T-cell (primary cell): ENCODE results near the gene CD70. TPM values are rescaled to one million over a fixed set of nuclear protein-coding genes. Genes with fewer than 3 reads are reported as not detected.
"Not testable (repeated sequence)": the region's sequence is repeated elsewhere in the genome, so short reads cannot be mapped to it uniquely, and the experiment has no call there.

ENCODE experiments used
- ATAC-seq, 4 experiments: fragments of 200-7000 bp in 3 of 4; fragments of 150-1000 bp in 1 of 4; cut with Tn5 transposase; replicated peaks in 1 of 4; 1 replicate in 3 of 4; 2 replicates in 1 of 4; pipeline ENCODE4 v1.10.0; 2021; ENCODE audit warnings: moderate library complexity in 3 of 4, mild to moderate bottlenecking in 2 of 4, moderate number of reproducible peaks in 1 of 4
- CTCF ChIA-PET, 2 donors: fragments of 300-600 bp; sonication (Branson Sonifier 250); formaldehyde crosslinking; loops; one replicate each; lab custom pipeline; 2022; ENCODE audit warnings: antibody characterized with exemption in 2 of 2; lab: Charles Lee
- POLR2A ChIA-PET, 2 donors: fragments of 300-600 bp; sonication (Branson Sonifier 250); formaldehyde crosslinking; loops; one replicate each; lab custom pipeline; 2022; ENCODE audit warnings: antibody characterized with exemption in 2 of 2; lab: Charles Lee
- DNase-seq, 35 experiments: peaks; one replicate each; pipeline versions ENCODE4 v3.0.0 to v3.0.0-alpha.2; 2013 to 2023
- H3K27ac ChIP-seq: one replicate; pipeline ENCODE4 v1.5.1; 2013; ENCODE audit warnings: low read length
- H3K27me3 ChIP-seq, 2 experiments: replicated peaks in 1 of 2; 1 replicate in 1 of 2; 2 replicates in 1 of 2; pipeline versions ENCODE4 v1.6.1 to v1.7.0; 2013; ENCODE audit warnings: low read length in 1 of 2, mixed read lengths in 1 of 2; ENCODE audit not compliant: control insufficient read depth in 2 of 2, insufficient read depth in 2 of 2; ENCODE audit errors: extremely low read depth in 1 of 2
- H3K36me3 ChIP-seq, 2 donors: 1 replicate in 1 of 2; 2 replicates in 1 of 2; pipeline versions ENCODE4 v1.6.1 to v1.7.0; 2013; ENCODE audit warnings: low read length in 1 of 2; ENCODE audit not compliant: control insufficient read depth in 2 of 2, insufficient read depth in 1 of 2; ENCODE audit errors: extremely low read depth in 1 of 2
- H3K4me1 ChIP-seq, 2 experiments: 1 replicate in 1 of 2; 2 replicates in 1 of 2; pipeline versions ENCODE4 v1.6.1 to v1.7.0; 2013; ENCODE audit warnings: low read length in 2 of 2, mixed read lengths in 1 of 2; ENCODE audit not compliant: insufficient read depth in 2 of 2, control insufficient read depth in 1 of 2; ENCODE audit errors: extremely low read depth in 1 of 2
- H3K4me3 ChIP-seq, 2 donors: 1 replicate in 1 of 2; 2 replicates in 1 of 2; pipeline versions ENCODE4 v1.5.1 to v1.7.0; 2013; ENCODE audit warnings: mild to moderate bottlenecking in 2 of 2, low read length in 1 of 2, moderate library complexity in 1 of 2; ENCODE audit not compliant: control insufficient read depth in 1 of 2; ENCODE audit errors: extremely low read depth in 1 of 2
- H3K9me3 ChIP-seq: 2 replicates; pipeline ENCODE4 v1.7.0; 2013
- H3K27ac Mint-ChIP-seq, 2 donors: one replicate each; pipeline ENCODE4 v1.8.0; 2020 to 2021; ENCODE audit warnings: mild to moderate bottlenecking in 2 of 2, mixed read lengths in 2 of 2
- H3K27me3 Mint-ChIP-seq, 2 donors: one replicate each; pipeline ENCODE4 v1.8.0; 2021 to 2022; ENCODE audit warnings: mixed read lengths in 2 of 2
- H3K36me3 Mint-ChIP-seq: one replicate; pipeline ENCODE4 v1.8.0; 2021; ENCODE audit warnings: mixed read lengths
- H3K4me1 Mint-ChIP-seq, 3 donors: one replicate each; pipeline ENCODE4 v1.8.0; 2020 to 2022; ENCODE audit warnings: mixed read lengths in 3 of 3, mild to moderate bottlenecking in 1 of 3
- H3K4me3 Mint-ChIP-seq, 3 donors: one replicate each; pipeline ENCODE4 v1.8.0; 2020 to 2022; ENCODE audit warnings: mild to moderate bottlenecking in 3 of 3, mixed read lengths in 3 of 3, moderate library complexity in 3 of 3
- H3K9me3 Mint-ChIP-seq, 3 donors: one replicate each; pipeline ENCODE4 v1.8.0; 2020 to 2022; ENCODE audit warnings: mixed read lengths in 3 of 3
- WGBS: methylation state at CpG from one replicate; pipeline ENCODE4 v1.1.5; 2013; ENCODE audit warnings: missing lambda C conversion rate; ENCODE audit not compliant: insufficient coverage; 5-methylcytosine and 5-hydroxymethylcytosine counted together
- total RNA-seq, 35 experiments: library from RNA in 6 of 35; stranded (reverse) in 6 of 35; fragments of 120-200 nt in 1 of 35; gene quantifications; one replicate each; pipeline versions ENCODE4 v1.2.1 to v1.2.4 and lab custom pipeline; 2013 to 2026

Gene CD70
- total RNA-seq, 5 donors from 2014 or later (not counting 1 experiment from before 2014, with no cell fraction given) = 1.9 to 4.3 (median 2.0) TPM

DNA sequence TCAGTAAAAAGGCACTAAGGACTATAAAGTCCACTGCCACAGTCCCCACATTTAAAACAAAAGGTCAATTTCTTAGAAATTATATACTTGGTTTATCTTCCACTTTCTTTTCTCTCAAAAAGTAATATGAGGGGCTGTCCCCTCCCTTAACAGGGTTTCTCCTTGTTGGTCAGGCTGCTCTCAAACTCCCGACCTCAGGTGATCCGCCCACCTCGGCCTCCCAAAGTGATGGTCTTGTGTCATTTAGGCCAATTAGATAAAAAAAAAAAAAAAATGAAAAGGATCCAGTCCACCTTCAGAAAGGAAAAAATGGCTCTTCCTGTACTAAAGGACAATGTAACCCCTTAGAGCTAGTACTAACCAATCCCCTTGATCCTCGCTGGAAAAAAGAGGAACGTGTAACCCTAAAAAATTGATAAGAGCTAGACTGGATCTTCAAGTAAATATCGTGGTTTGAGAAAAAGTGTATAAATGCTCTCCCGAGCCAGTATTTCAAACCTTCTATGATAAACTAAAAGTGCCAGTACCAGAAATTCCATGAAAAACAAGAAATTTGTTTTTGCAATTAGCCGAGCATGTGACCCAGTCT, 9.0 kb upstream of the CD70 start:
- ChIA-PET POLR2A (interaction anchor here in 1 of 2 donors (0.7 kb wide), 1 partner anchor 53 kb away, joined by 4 read pairs; no protein-coding TSS in a partner anchor), CTCF (interaction anchor here in 1 of 2 donors (0.7 kb wide), 1 partner anchor 634 kb away, joined by 3 read pairs; no protein-coding TSS in a partner anchor)
- Histone ChIP-seq H3K9me3 (no peaks in the 10 kb centered on the region), H3K27ac (no peak overlapping the region), H3K36me3 (no peaks in the 10 kb centered on the region), H3K4me1 (peaks cover 0 to 26% of the 10 kb centered on the region in 2 experiments), H3K27me3 (peaks cover 0 to 7% of the 10 kb centered on the region in 2 experiments), H3K4me3 (no peak overlapping the region)
- H3K4me3 Mint-ChIP-seq = no peak overlapping the region
- DNase-seq (no peak), ATAC-seq (no peak)
- H3K9me3 Mint-ChIP-seq = no peaks in the 10 kb centered on the region
- no peaks in the 10 kb centered on the region for H3K36me3 Mint-ChIP-seq
- H3K27ac Mint-ChIP-seq = no peak overlapping the region
- peaks cover 4 to 11% of the 10 kb centered on the region in 2 donors for H3K27me3 Mint-ChIP-seq
- WGBS = no CpG with 5 or more reads among the region's 8 CpGs
- H3K4me1 Mint-ChIP-seq = peaks cover 20 to 37% (median 20%) of the 10 kb centered on the region in 3 donors

DNA sequence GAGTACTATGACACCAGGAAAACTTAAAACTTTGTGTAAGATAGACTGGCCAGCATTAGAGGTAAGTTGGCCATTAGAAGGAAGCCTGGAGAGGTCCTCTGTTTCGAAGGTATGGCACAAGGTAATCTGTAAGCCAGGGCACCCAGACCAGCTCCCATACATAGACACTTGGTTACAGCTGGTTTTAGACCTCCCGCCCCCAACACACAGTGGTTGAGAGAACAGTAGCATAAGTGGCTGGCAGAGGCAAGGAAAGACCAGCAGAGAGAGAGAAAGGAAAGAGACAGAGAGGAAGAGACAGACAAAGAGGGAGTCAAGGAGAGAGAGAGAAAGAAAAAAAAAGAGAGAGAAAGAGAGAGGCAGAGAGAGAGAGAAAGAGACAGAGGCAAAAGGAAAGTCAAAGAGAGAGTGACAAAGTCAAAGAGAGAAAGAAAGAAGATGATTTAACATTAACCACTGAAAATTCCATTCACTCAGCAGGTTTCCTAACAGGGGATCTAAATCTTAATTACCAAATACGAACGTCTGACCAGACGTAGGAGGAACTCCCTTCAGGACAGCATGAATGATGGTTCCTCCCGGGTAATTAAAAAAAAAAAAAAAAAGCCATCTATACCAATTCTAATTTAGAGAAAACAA, 7.4 kb upstream of the CD70 start:
- H3K36me3 ChIP-seq, DNase-seq, H3K9me3 Mint-ChIP-seq, H3K4me3 ChIP-seq, CTCF ChIA-PET, POLR2A ChIA-PET, H3K36me3 Mint-ChIP-seq, ATAC-seq, H3K27ac ChIP-seq, H3K9me3 ChIP-seq: not testable (repeated sequence)
- H3K4me1 ChIP-seq = peaks cover 0 to 19% of the 10 kb centered on the region in 2 experiments
- peaks cover 0 to 12% of the 10 kb centered on the region in 2 experiments for H3K27me3 ChIP-seq
- Mint-ChIP-seq H3K27me3 (peaks cover 11 to 19% of the 10 kb centered on the region in 2 donors), H3K4me3 (peak overlapping the region in 1 of 3 donors; percentile 26), H3K4me1 (peaks cover 11 to 29% (median 12%) of the 10 kb centered on the region in 3 donors), H3K27ac (peak overlapping the region in 1 of 2 donors; percentile 19)
- 70% methylated on average over 2 of the region's 6 CpGs for WGBS

DNA sequence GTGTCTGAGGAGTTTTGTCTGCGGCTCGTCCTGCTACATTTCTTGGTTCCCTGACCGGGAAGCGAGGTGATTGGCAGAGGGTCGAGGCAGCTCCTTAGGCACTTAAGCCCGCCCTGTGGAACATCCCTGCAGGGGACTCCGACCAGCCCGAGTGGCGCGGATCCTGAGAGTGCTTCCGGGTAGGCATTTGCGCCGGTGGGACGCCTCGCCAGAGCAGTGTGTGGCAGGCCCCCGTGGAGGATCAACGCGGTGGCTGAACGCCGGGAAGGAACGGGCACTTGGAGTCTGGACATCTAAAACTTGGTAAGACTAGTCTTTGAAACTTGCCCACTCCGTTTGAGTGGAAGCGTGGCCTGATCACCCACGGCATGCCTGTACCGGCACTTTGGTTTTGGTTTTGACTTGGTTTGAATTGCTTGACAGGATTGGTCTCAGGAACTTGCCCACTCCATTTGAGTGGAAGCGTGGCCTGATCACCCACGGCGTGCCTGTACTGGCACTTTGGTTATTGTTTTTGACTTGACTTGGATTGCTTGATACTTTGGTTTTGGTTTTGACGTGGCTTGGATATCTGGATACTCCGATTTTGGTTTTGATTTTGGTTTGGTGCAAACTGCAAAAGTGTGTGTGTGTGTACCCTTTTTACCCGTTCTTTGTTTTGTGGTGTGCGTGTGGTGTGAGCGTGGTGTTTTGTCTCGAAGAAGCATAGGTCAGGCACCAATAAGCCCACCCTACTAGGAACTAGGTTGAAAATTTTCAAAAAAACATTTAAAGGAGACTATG, 6.7 kb upstream of the CD70 start:
- CTCF ChIA-PET, POLR2A ChIA-PET, H3K36me3 ChIP-seq, H3K4me3 ChIP-seq, H3K27ac Mint-ChIP-seq, DNase-seq, H3K36me3 Mint-ChIP-seq, H3K27ac ChIP-seq, ATAC-seq, H3K9me3 ChIP-seq, H3K9me3 Mint-ChIP-seq: not testable (repeated sequence)
- WGBS = 94% methylated on average over 27 of the region's 34 CpGs
- peaks cover 11 to 25% (median 13%) of the 10 kb centered on the region in 3 donors for H3K4me1 Mint-ChIP-seq
- peak overlapping the region in 1 of 3 donors; percentile 44 for H3K4me3 Mint-ChIP-seq
- Histone ChIP-seq H3K27me3 (peaks cover under 1 to 12% of the 10 kb centered on the region in 2 experiments), H3K4me1 (peaks cover 0 to 14% of the 10 kb centered on the region in 2 experiments)
- peaks cover 11 to 19% of the 10 kb centered on the region in 2 donors for H3K27me3 Mint-ChIP-seq

DNA sequence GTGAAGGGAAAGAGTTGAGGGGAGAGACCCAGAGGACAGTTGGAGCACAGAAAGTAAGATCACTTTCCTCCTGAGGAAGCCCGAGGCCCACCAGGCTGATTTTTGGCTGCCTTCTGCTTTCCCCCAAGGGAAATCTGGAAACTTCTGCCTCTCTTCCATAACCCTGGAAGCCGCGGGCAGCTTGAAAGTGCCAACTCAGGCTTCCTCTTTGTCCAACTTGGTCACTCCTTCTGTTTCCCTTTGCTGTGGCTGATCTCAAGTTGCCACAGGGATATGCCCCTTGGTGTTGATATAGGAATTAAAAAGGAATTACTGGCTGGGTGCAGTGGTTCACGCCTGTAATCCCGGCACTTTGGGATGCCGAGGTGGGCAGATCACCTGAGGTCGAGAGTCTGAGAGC, 5.7 kb upstream of the CD70 start:
- ChIA-PET CTCF (no interaction called here), POLR2A (interaction anchor here in 1 of 2 donors (0.6 kb wide), 1 partner anchor 88 kb away, joined by 7 read pairs; no protein-coding TSS in a partner anchor)
- peaks cover 8 to 27% (median 18%) of the 10 kb centered on the region in 3 donors for H3K4me1 Mint-ChIP-seq
- H3K27ac Mint-ChIP-seq = no peak overlapping the region
- Histone ChIP-seq H3K4me3 (no peak overlapping the region), H3K27ac (no peak overlapping the region), H3K36me3 (no peaks in the 10 kb centered on the region), H3K9me3 (no peaks in the 10 kb centered on the region), H3K27me3 (peaks cover 10 to 12% of the 10 kb centered on the region in 2 experiments), H3K4me1 (peaks cover 0 to 10% of the 10 kb centered on the region in 2 experiments)
- H3K9me3 Mint-ChIP-seq = no peaks in the 10 kb centered on the region
- peaks cover 18 to 25% of the 10 kb centered on the region in 2 donors for H3K27me3 Mint-ChIP-seq
- H3K4me3 Mint-ChIP-seq = no peak overlapping the region
- WGBS = 92% methylated on average over 2 of the region's 7 CpGs
- ATAC-seq (no peak), DNase-seq (no peak)
- no peaks in the 10 kb centered on the region for H3K36me3 Mint-ChIP-seq

GRCh38 chr19:6593651-6594416, 2.9 kb upstream of the CD70 start:
- no peaks in the 10 kb centered on the region for H3K36me3 Mint-ChIP-seq
- CTCF ChIA-PET = interaction anchor here in 1 of 2 donors (0.6 kb wide), 1 partner anchor 589 kb away, joined by 3 read pairs; no protein-coding TSS in a partner anchor

More at GRCh38 chr19:6593651-6594416, 2.9 kb upstream of the CD70 start:
- Histone ChIP-seq H3K27me3 (peaks cover 19 to 38% of the 10 kb centered on the region in 2 experiments), H3K36me3 (no peaks in the 10 kb centered on the region), H3K27ac (no peak overlapping the region), H3K4me3 (no peak overlapping the region), H3K9me3 (no peaks in the 10 kb centered on the region), H3K4me1 (peaks cover 3 to 35% of the 10 kb centered on the region in 2 experiments)
- Mint-ChIP-seq H3K4me1 (peaks cover 28 to 44% (median 38%) of the 10 kb centered on the region in 3 donors), H3K9me3 (no peaks in the 10 kb centered on the region), H3K27me3 (peaks cover 36 to 51% of the 10 kb centered on the region in 2 donors), H3K27ac (no peak overlapping the region), H3K4me3 (peak overlapping the region in 1 of 3 donors; percentile 28)
- POLR2A ChIA-PET = no interaction called here
- WGBS = 47% methylated on average over 6 of the region's 11 CpGs
- no peak for DNase-seq
- ATAC-seq = no peak
